Activated T-helper 17 cell treated with anti-CD3 and anti-CD28 coated beads, Interleukin-2, amount 50 U/mL, for 72 hours (primary cell): Measurements from ENCODE around the gene IL21R. TPM values are rescaled to one million over a fixed set of nuclear protein-coding genes. Genes with fewer than 3 reads are reported as not detected.

ENCODE experiments used
- ATAC-seq: fragments of 150-1000 bp; cut with Tn5 transposase; replicated peaks from 2 replicates; pipeline ENCODE4 v1.10.0; 2021; ENCODE audit warnings: mild to moderate bottlenecking, moderate library complexity
- H3K27ac Mint-ChIP-seq: one replicate; pipeline ENCODE4 v1.8.0; 2022; ENCODE audit warnings: mixed read lengths
- H3K27me3 Mint-ChIP-seq: one replicate; pipeline ENCODE4 v1.8.0; 2022; ENCODE audit warnings: mixed read lengths
- H3K36me3 Mint-ChIP-seq: one replicate; pipeline ENCODE4 v1.8.0; 2022; ENCODE audit warnings: low read depth, mild to moderate bottlenecking, mixed read lengths
- H3K4me1 Mint-ChIP-seq: one replicate; pipeline ENCODE4 v1.8.0; 2022; ENCODE audit warnings: mixed read lengths
- H3K4me3 Mint-ChIP-seq: one replicate; pipeline ENCODE4 v1.8.0; 2022; ENCODE audit warnings: mild to moderate bottlenecking, mixed read lengths
- H3K9me3 Mint-ChIP-seq: one replicate; pipeline ENCODE4 v1.8.0; 2022; ENCODE audit warnings: mixed read lengths
- total RNA-seq, 2 donors: library from RNA; stranded (reverse); gene quantifications; one replicate each; pipeline ENCODE4 v1.2.3, GENCODE V29; 2022

Gene IL21R
- total RNA-seq, 2 donors from 2014 or later: 41.8 to 53.6 TPM

- Mint-ChIP-seq H3K36me3 (peaks cover 98% of the 10 kb centered on the region), H3K27ac (no peak overlapping the region), H3K9me3 (no peaks in the 10 kb centered on the region), H3K4me3 (no peak overlapping the region), H3K4me1 (no peaks in the 10 kb centered on the region), H3K27me3 (no peaks in the 10 kb centered on the region)
- ATAC-seq: no peak
These were observed 72.9 kb downstream of the IL21R start for GRCh38 chr16:27474921-27475320.

GRCh38 chr16:27475561-27475960 is 73.6 kb downstream of the IL21R start:
- no peak for ATAC-seq
- Mint-ChIP-seq H3K27ac (no peak overlapping the region), H3K9me3 (no peaks in the 10 kb centered on the region), H3K4me1 (no peaks in the 10 kb centered on the region), H3K4me3 (no peak overlapping the region), H3K36me3 (peaks cover 98% of the 10 kb centered on the region), H3K27me3 (no peaks in the 10 kb centered on the region)

GRCh38 chr16:27476240-27476639 is 74.3 kb downstream of the IL21R start:
- no peaks in the 10 kb centered on the region for H3K27me3 Mint-ChIP-seq
- no peak overlapping the region for H3K27ac Mint-ChIP-seq
- no peaks in the 10 kb centered on the region for H3K4me1 Mint-ChIP-seq
- peaks cover 98% of the 10 kb centered on the region for H3K36me3 Mint-ChIP-seq
- no peak for ATAC-seq
- H3K9me3 Mint-ChIP-seq: no peaks in the 10 kb centered on the region
- H3K4me3 Mint-ChIP-seq: no peak overlapping the region

GRCh38 chr16:27480761-27481160 is 78.8 kb downstream of the IL21R start:
- ATAC-seq: no peak

GRCh38 chr16:27481282-27481934 is 79.4 kb downstream of the IL21R start:
- H3K9me3 Mint-ChIP-seq: no peaks in the 10 kb centered on the region
- H3K27ac Mint-ChIP-seq: peak overlapping the region; percentile 55
- peaks cover 3% of the 10 kb centered on the region for H3K4me1 Mint-ChIP-seq
- no peak for ATAC-seq
- no peaks in the 10 kb centered on the region for H3K27me3 Mint-ChIP-seq
- no peak overlapping the region for H3K4me3 Mint-ChIP-seq
- H3K36me3 Mint-ChIP-seq: peaks cover 97% of the 10 kb centered on the region

More at GRCh38 chr16:27480761-27481160, 78.8 kb downstream of the IL21R start:
- Mint-ChIP-seq H3K4me1 (peaks cover 3% of the 10 kb centered on the region), H3K4me3 (no peak overlapping the region), H3K27ac (no peak overlapping the region), H3K36me3 (peaks cover 97% of the 10 kb centered on the region), H3K27me3 (no peaks in the 10 kb centered on the region), H3K9me3 (no peaks in the 10 kb centered on the region)

- no peak for ATAC-seq
- no peaks in the 10 kb centered on the region for H3K27me3 Mint-ChIP-seq
- H3K27ac Mint-ChIP-seq: peak overlapping the region; percentile 15
- peaks cover 3% of the 10 kb centered on the region for H3K4me1 Mint-ChIP-seq
- H3K36me3 Mint-ChIP-seq: peaks cover 97% of the 10 kb centered on the region
- no peak overlapping the region for H3K4me3 Mint-ChIP-seq
- H3K9me3 Mint-ChIP-seq: no peaks in the 10 kb centered on the region
These were observed 80.6 kb downstream of the IL21R start for GRCh38 chr16:27482397-27483087.

GRCh38 chr16:27483088-27483437 is 81.1 kb downstream of the IL21R start:
- no peak for ATAC-seq
- Mint-ChIP-seq H3K9me3 (no peaks in the 10 kb centered on the region), H3K27me3 (no peaks in the 10 kb centered on the region), H3K36me3 (peaks cover 97% of the 10 kb centered on the region), H3K4me3 (no peak overlapping the region), H3K27ac (peak overlapping the region; percentile 16), H3K4me1 (peaks cover 3% of the 10 kb centered on the region)

- no peak for ATAC-seq
- H3K4me1 Mint-ChIP-seq: peaks cover 3% of the 10 kb centered on the region
- H3K4me3 Mint-ChIP-seq: no peak overlapping the region
- peak overlapping the region; percentile 16 for H3K27ac Mint-ChIP-seq
- peaks cover 97% of the 10 kb centered on the region for H3K36me3 Mint-ChIP-seq
- no peaks in the 10 kb centered on the region for H3K27me3 Mint-ChIP-seq
- H3K9me3 Mint-ChIP-seq: no peaks in the 10 kb centered on the region
These were observed 81.7 kb downstream of the IL21R start for GRCh38 chr16:27483624-27484023.

GRCh38 chr16:27485126-27485525 is 83.2 kb downstream of the IL21R start:
- H3K36me3 Mint-ChIP-seq: peaks cover 96% of the 10 kb centered on the region
- H3K4me3 Mint-ChIP-seq: no peak overlapping the region
- H3K27me3 Mint-ChIP-seq: no peaks in the 10 kb centered on the region
- no peaks in the 10 kb centered on the region for H3K9me3 Mint-ChIP-seq
- peaks cover 3% of the 10 kb centered on the region for H3K4me1 Mint-ChIP-seq
- H3K27ac Mint-ChIP-seq: peak overlapping the region; percentile 32
- no peak for ATAC-seq

GRCh38 chr16:27485811-27486210 is 83.8 kb downstream of the IL21R start:
- H3K4me3 Mint-ChIP-seq: no peak overlapping the region
- peaks cover 93% of the 10 kb centered on the region for H3K36me3 Mint-ChIP-seq
- H3K9me3 Mint-ChIP-seq: no peaks in the 10 kb centered on the region
- H3K27ac Mint-ChIP-seq: peak overlapping the region; percentile 32
- H3K4me1 Mint-ChIP-seq: peaks cover 3% of the 10 kb centered on the region
- no peaks in the 10 kb centered on the region for H3K27me3 Mint-ChIP-seq
- no peak for ATAC-seq

- H3K27me3 Mint-ChIP-seq: no peaks in the 10 kb centered on the region
- peaks cover 3% of the 10 kb centered on the region for H3K4me1 Mint-ChIP-seq
- H3K36me3 Mint-ChIP-seq: peaks cover 93% of the 10 kb centered on the region
- H3K9me3 Mint-ChIP-seq: no peaks in the 10 kb centered on the region
- no peak for ATAC-seq
- H3K4me3 Mint-ChIP-seq: no peak overlapping the region
- no peak overlapping the region for H3K27ac Mint-ChIP-seq
These were observed 84.4 kb downstream of the IL21R start for GRCh38 chr16:27486344-27486743.

- ATAC-seq: no peak
- Mint-ChIP-seq H3K27me3 (no peaks in the 10 kb centered on the region), H3K36me3 (peaks cover 93% of the 10 kb centered on the region), H3K9me3 (no peaks in the 10 kb centered on the region), H3K27ac (no peak overlapping the region), H3K4me1 (no peaks in the 10 kb centered on the region), H3K4me3 (no peak overlapping the region)
These were observed 84.8 kb downstream of the IL21R start for GRCh38 chr16:27486760-27487159.

- Mint-ChIP-seq H3K27me3 (no peaks in the 10 kb centered on the region), H3K9me3 (no peaks in the 10 kb centered on the region), H3K4me1 (no peaks in the 10 kb centered on the region), H3K36me3 (peaks cover 96% of the 10 kb centered on the region), H3K27ac (no peak overlapping the region), H3K4me3 (no peak overlapping the region)
- no peak for ATAC-seq
These were observed 87.4 kb downstream of the IL21R start for GRCh38 chr16:27489421-27489820.

- H3K36me3 Mint-ChIP-seq: peaks cover 96% of the 10 kb centered on the region
- H3K27ac Mint-ChIP-seq: no peak overlapping the region
- no peaks in the 10 kb centered on the region for H3K9me3 Mint-ChIP-seq
These were observed 87.9 kb downstream of the IL21R start for GRCh38 chr16:27489906-27490305.

GRCh38 chr16:27491894-27492587 is 90.1 kb downstream of the IL21R start:
- H3K36me3 Mint-ChIP-seq: peaks cover 92% of the 10 kb centered on the region
- ATAC-seq: no peak
- H3K27ac Mint-ChIP-seq: no peak overlapping the region

More at GRCh38 chr16:27489906-27490305, 87.9 kb downstream of the IL21R start:
- no peak overlapping the region for H3K4me3 Mint-ChIP-seq
- no peak for ATAC-seq
- no peaks in the 10 kb centered on the region for H3K4me1 Mint-ChIP-seq
- H3K27me3 Mint-ChIP-seq: no peaks in the 10 kb centered on the region

More at GRCh38 chr16:27491894-27492587, 90.1 kb downstream of the IL21R start:
- Mint-ChIP-seq H3K27me3 (no peaks in the 10 kb centered on the region), H3K4me3 (no peak overlapping the region), H3K9me3 (no peaks in the 10 kb centered on the region), H3K4me1 (no peaks in the 10 kb centered on the region)
